GM23338 (cell line): ENCODE results near the gene CMYA5. TPM values are rescaled to one million over a fixed set of nuclear protein-coding genes. Genes with fewer than 3 reads are reported as not detected.

Experiments used
- ATAC-seq: fragments of 200-7000 bp; cut with Tn5 transposase; 3 replicates; pipeline ENCODE4 v1.9.1; 2020
- DNase-seq: peaks from one replicate; pipeline ENCODE4 v3.0.0-alpha.2; 2015; ENCODE audit warnings: low spot score
- H2AFZ ChIP-seq: fragments of 200-600 bp; sonication (generic); 2 replicates; pipeline ENCODE4 v1.8.0; 2016; ENCODE audit warnings: antibody characterized with exemption, mild to moderate bottlenecking, moderate library complexity
- H3F3A ChIP-seq: fragments of 200-600 bp; sonication (generic); replicated peaks from 2 replicates; pipeline ENCODE4 v1.8.0; 2017; ENCODE audit warnings: antibody characterized with exemption, mixed run types, low read depth
- H3K27ac ChIP-seq: fragments of 200-600 bp; sonication (generic); 2 replicates; pipeline ENCODE4 v1.6.1; 2016; ENCODE audit warnings: low read depth
- H3K27me3 ChIP-seq: fragments of 200-600 bp; sonication (generic); 2 replicates; pipeline ENCODE4 v1.8.0; 2016; ENCODE audit warnings: mild to moderate bottlenecking, mixed run types, moderate library complexity; ENCODE audit not compliant: insufficient read depth
- H3K36me3 ChIP-seq: fragments of 200-600 bp; sonication (generic); 2 replicates; pipeline ENCODE4 v1.8.0; 2016; ENCODE audit warnings: mild to moderate bottlenecking; ENCODE audit not compliant: insufficient read depth
- H3K4me1 ChIP-seq: fragments of 200-600 bp; sonication (generic); 2 replicates; pipeline ENCODE4 v1.8.0; 2016; ENCODE audit warnings: mild to moderate bottlenecking, moderate library complexity; ENCODE audit not compliant: insufficient read depth
- H3K4me2 ChIP-seq: fragments of 200-600 bp; sonication (generic); 2 replicates; pipeline ENCODE4 v1.7.1; 2017; ENCODE audit warnings: mixed run types
- H3K4me3 ChIP-seq: fragments of 200-600 bp; sonication (generic); 2 replicates; pipeline ENCODE4 v1.6.1; 2016; ENCODE audit warnings: mixed run types
- H3K79me2 ChIP-seq: fragments of 200-600 bp; sonication (generic); replicated peaks from 2 replicates; pipeline ENCODE4 v1.8.0; 2017; ENCODE audit warnings: mild to moderate bottlenecking; ENCODE audit not compliant: insufficient read depth
- H3K9me2 ChIP-seq: fragments of 200-600 bp; sonication (generic); 2 replicates; pipeline ENCODE4 v1.8.0; 2017; ENCODE audit not compliant: insufficient read depth
- H4K20me1 ChIP-seq: fragments of 200-600 bp; sonication (generic); replicated peaks from 2 replicates; pipeline ENCODE4 v1.8.0; 2017; ENCODE audit warnings: mild to moderate bottlenecking; ENCODE audit not compliant: insufficient read depth
- H3K27ac Mint-ChIP-seq: 2 replicates; pipeline ENCODE4 v1.8.0; 2020; ENCODE audit warnings: inconsistent platforms, mild to moderate bottlenecking, moderate library complexity, mixed read lengths
- H3K27me3 Mint-ChIP-seq: 3 replicates; pipeline ENCODE4 v1.8.0; 2022; ENCODE audit warnings: low read depth, mild to moderate bottlenecking, moderate library complexity, mixed read lengths, inconsistent platforms; ENCODE audit not compliant: insufficient read depth, poor library complexity
- H3K36me3 Mint-ChIP-seq: 3 replicates; pipeline ENCODE4 v1.8.0; 2021; ENCODE audit warnings: low read depth, mild to moderate bottlenecking, inconsistent platforms, moderate library complexity, mixed read lengths
- H3K4me1 Mint-ChIP-seq: 3 replicates; pipeline ENCODE4 v1.8.0; 2020; ENCODE audit warnings: mild to moderate bottlenecking, inconsistent platforms, mixed read lengths
- H3K4me3 Mint-ChIP-seq: 3 replicates; pipeline ENCODE4 v1.8.0; 2021; ENCODE audit warnings: moderate library complexity, mild to moderate bottlenecking, inconsistent platforms, mixed read lengths
- H3K9me3 Mint-ChIP-seq: 3 replicates; pipeline ENCODE4 v1.8.0; 2020; ENCODE audit warnings: moderate library complexity, mild to moderate bottlenecking, inconsistent platforms, mixed read lengths
- CREB1 ChIP-seq: fragments of 250-450 bp; sonication (Bioruptor Pico); IDR thresholded peaks from 2 replicates; pipeline ENCODE4 v1.5.0; 2020; ENCODE audit warnings: low read depth, mild to moderate bottlenecking, moderate library complexity
- EZH2 ChIP-seq: fragments of 200-600 bp; sonication (generic); IDR thresholded peaks from one replicate; pipeline ENCODE4 v1.8.0; 2017; ENCODE audit warnings: antibody characterized with exemption, mild to moderate bottlenecking, low read depth; ENCODE audit not compliant: unreplicated experiment
- EZH2phosphoT487 ChIP-seq: fragments of 200-600 bp; sonication (generic); IDR thresholded peaks from one replicate; pipeline ENCODE4 v1.8.1; 2018; ENCODE audit warnings: antibody characterized with exemption; ENCODE audit not compliant: unreplicated experiment
- JUNB ChIP-seq: IDR thresholded peaks from one replicate; pipeline ENCODE4 v1.6.1; 2016; ENCODE audit warnings: antibody characterized with exemption; ENCODE audit not compliant: unreplicated experiment
- NANOG ChIP-seq: IDR thresholded peaks from 2 replicates; pipeline ENCODE4 v1.6.1; 2016; ENCODE audit warnings: antibody characterized with exemption, borderline replicate concordance
- POLR2AphosphoS5 ChIP-seq: IDR thresholded peaks from 2 replicates; pipeline ENCODE4 v1.6.1; 2016; ENCODE audit warnings: antibody characterized with exemption, low read depth
- STAT1 ChIP-seq: IDR thresholded peaks from one replicate; pipeline ENCODE4 v1.6.1; 2016; ENCODE audit warnings: antibody characterized with exemption; ENCODE audit not compliant: unreplicated experiment
- ZNF114 ChIP-seq: fragments of 250-450 bp; sonication (Bioruptor Pico); IDR thresholded peaks from 2 replicates; pipeline ENCODE4 v1.5.0; 2020; ENCODE audit warnings: mild to moderate bottlenecking, moderate library complexity
- ZNF331 ChIP-seq: fragments of 250-450 bp; sonication (Bioruptor Pico); IDR thresholded peaks from 2 replicates; pipeline ENCODE4 v1.5.0; 2020; ENCODE audit warnings: low read depth, mild to moderate bottlenecking, moderate library complexity
- polyA plus RNA-seq: library from polyadenylated mRNA; unstranded; fragments of >200 nt; fragmentation: Nextera tagmentation; extraction: Ambion mirVana; gene quantifications from 2 replicates; pipeline ENCODE4 v1.2.1, GENCODE V29; 2016
- total RNA-seq: library from RNA; depleted of rRNA; stranded (reverse); fragments of >200 nt; shearing (Covaris generic); gene quantifications from 2 replicates; pipeline ENCODE4 v1.2.3, GENCODE V29; 2014
- TF ChIP-seq, protein P1 (sequence below): IDR thresholded peaks from 2 replicates; pipeline ENCODE4 v1.6.1; 2016; ENCODE audit warnings: antibody characterized with exemption
- TF ChIP-seq, protein P2 (sequence below): IDR thresholded peaks from one replicate; pipeline ENCODE4 v1.6.1; 2018; ENCODE audit warnings: antibody characterized with exemption; ENCODE audit not compliant: unreplicated experiment
- TF ChIP-seq, protein P3 (sequence below), 2 experiments: fragments of 200-600 bp in 1 of 2; sonication (generic) in 1 of 2; conservative IDR thresholded peaks; 2 replicates each; pipeline versions ENCODE4 v1.5.1 to v1.6.1; 2016 to 2017; ENCODE audit warnings: antibody characterized with exemption in 2 of 2, low read depth in 2 of 2, mild to moderate bottlenecking in 2 of 2, moderate library complexity in 1 of 2
- TF ChIP-seq, protein P4 (sequence below): fragments of 250-450 bp; sonication (Bioruptor Pico); IDR thresholded peaks from 2 replicates; pipeline ENCODE4 v1.5.0; 2020; ENCODE audit warnings: mild to moderate bottlenecking, moderate library complexity

The CMYA5 gene
- total and polyA plus RNA-seq, 2 experiments from 2014 or later: 0.45 to 0.49 TPM

DNA sequence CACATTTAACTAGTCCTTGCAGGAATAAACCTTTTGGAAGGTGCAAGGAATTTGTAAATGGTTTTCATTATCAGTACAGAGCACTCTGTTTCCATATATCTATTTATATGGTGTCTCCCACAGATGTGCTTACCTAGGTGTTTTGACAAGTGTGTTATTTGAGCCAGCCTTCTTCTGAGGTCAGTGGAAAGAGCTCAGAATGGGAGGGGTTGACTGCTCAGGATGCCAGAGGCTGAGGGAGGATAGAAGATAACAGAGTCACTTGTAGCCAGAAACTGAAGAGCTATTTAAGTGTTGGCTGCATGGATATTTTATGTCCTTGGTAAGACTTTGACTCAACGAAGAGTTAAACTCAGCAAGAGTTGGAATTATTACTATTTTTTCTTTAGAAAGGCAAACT lies 5.0 kb downstream of the CMYA5 start:
- ATAC-seq: peak; percentile 33
- Histone ChIP-seq H3K4me2 (no peak overlapping the region), H3K27ac (no peak overlapping the region), H3K4me3 (no peak overlapping the region), H3K36me3 (no peaks in the 10 kb centered on the region), H2AFZ (no peak overlapping the region), H3K27me3 (peaks cover 9% of the 10 kb centered on the region; the same call in 1 of the 2 replicates), H3K9me2 (peaks cover 4% of the 10 kb centered on the region; the same call in 1 of the 2 replicates), H3F3A (peaks cover 4% of the 10 kb centered on the region; the same call in 1 of the 2 replicates), H3K79me2 (no peaks in the 10 kb centered on the region), H3K4me1 (peaks cover 11% of the 10 kb centered on the region; the same call in 1 of the 2 replicates), H4K20me1 (no peaks in the 10 kb centered on the region)
- DNase-seq: peak; percentile 33
- Mint-ChIP-seq H3K27me3 (peaks cover 10% of the 10 kb centered on the region), H3K4me1 (peaks cover 20% of the 10 kb centered on the region), H3K4me3 (no peak overlapping the region), H3K27ac (no peak overlapping the region), H3K36me3 (peaks cover 13% of the 10 kb centered on the region), H3K9me3 (peaks cover 8% of the 10 kb centered on the region; the same call in 2 of the 3 replicates)
- TF ChIP-seq EZH2phosphoT487 (no peak), ZNF331 (CRISPR knock-in tag) (no peak), POLR2AphosphoS5 (no peak), ZNF114 (CRISPR knock-in tag) (no peak), STAT1 (no peak), CREB1 (no peak), EZH2 (no peak), JUNB (no peak), NANOG (no peak)
- TF ChIP-seq, protein P1, sequence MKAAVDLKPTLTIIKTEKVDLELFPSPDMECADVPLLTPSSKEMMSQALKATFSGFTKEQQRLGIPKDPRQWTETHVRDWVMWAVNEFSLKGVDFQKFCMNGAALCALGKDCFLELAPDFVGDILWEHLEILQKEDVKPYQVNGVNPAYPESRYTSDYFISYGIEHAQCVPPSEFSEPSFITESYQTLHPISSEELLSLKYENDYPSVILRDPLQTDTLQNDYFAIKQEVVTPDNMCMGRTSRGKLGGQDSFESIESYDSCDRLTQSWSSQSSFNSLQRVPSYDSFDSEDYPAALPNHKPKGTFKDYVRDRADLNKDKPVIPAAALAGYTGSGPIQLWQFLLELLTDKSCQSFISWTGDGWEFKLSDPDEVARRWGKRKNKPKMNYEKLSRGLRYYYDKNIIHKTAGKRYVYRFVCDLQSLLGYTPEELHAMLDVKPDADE: no peak
- TF ChIP-seq, protein P2, sequence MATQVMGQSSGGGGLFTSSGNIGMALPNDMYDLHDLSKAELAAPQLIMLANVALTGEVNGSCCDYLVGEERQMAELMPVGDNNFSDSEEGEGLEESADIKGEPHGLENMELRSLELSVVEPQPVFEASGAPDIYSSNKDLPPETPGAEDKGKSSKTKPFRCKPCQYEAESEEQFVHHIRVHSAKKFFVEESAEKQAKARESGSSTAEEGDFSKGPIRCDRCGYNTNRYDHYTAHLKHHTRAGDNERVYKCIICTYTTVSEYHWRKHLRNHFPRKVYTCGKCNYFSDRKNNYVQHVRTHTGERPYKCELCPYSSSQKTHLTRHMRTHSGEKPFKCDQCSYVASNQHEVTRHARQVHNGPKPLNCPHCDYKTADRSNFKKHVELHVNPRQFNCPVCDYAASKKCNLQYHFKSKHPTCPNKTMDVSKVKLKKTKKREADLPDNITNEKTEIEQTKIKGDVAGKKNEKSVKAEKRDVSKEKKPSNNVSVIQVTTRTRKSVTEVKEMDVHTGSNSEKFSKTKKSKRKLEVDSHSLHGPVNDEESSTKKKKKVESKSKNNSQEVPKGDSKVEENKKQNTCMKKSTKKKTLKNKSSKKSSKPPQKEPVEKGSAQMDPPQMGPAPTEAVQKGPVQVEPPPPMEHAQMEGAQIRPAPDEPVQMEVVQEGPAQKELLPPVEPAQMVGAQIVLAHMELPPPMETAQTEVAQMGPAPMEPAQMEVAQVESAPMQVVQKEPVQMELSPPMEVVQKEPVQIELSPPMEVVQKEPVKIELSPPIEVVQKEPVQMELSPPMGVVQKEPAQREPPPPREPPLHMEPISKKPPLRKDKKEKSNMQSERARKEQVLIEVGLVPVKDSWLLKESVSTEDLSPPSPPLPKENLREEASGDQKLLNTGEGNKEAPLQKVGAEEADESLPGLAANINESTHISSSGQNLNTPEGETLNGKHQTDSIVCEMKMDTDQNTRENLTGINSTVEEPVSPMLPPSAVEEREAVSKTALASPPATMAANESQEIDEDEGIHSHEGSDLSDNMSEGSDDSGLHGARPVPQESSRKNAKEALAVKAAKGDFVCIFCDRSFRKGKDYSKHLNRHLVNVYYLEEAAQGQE: no peak
- TF ChIP-seq, protein P3, sequence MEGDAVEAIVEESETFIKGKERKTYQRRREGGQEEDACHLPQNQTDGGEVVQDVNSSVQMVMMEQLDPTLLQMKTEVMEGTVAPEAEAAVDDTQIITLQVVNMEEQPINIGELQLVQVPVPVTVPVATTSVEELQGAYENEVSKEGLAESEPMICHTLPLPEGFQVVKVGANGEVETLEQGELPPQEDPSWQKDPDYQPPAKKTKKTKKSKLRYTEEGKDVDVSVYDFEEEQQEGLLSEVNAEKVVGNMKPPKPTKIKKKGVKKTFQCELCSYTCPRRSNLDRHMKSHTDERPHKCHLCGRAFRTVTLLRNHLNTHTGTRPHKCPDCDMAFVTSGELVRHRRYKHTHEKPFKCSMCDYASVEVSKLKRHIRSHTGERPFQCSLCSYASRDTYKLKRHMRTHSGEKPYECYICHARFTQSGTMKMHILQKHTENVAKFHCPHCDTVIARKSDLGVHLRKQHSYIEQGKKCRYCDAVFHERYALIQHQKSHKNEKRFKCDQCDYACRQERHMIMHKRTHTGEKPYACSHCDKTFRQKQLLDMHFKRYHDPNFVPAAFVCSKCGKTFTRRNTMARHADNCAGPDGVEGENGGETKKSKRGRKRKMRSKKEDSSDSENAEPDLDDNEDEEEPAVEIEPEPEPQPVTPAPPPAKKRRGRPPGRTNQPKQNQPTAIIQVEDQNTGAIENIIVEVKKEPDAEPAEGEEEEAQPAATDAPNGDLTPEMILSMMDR (conservative IDR thresholded peaks at IDR 0.05; ENCODE audit: low read depth in 2 of 2): no peak
- TF ChIP-seq, protein P4, sequence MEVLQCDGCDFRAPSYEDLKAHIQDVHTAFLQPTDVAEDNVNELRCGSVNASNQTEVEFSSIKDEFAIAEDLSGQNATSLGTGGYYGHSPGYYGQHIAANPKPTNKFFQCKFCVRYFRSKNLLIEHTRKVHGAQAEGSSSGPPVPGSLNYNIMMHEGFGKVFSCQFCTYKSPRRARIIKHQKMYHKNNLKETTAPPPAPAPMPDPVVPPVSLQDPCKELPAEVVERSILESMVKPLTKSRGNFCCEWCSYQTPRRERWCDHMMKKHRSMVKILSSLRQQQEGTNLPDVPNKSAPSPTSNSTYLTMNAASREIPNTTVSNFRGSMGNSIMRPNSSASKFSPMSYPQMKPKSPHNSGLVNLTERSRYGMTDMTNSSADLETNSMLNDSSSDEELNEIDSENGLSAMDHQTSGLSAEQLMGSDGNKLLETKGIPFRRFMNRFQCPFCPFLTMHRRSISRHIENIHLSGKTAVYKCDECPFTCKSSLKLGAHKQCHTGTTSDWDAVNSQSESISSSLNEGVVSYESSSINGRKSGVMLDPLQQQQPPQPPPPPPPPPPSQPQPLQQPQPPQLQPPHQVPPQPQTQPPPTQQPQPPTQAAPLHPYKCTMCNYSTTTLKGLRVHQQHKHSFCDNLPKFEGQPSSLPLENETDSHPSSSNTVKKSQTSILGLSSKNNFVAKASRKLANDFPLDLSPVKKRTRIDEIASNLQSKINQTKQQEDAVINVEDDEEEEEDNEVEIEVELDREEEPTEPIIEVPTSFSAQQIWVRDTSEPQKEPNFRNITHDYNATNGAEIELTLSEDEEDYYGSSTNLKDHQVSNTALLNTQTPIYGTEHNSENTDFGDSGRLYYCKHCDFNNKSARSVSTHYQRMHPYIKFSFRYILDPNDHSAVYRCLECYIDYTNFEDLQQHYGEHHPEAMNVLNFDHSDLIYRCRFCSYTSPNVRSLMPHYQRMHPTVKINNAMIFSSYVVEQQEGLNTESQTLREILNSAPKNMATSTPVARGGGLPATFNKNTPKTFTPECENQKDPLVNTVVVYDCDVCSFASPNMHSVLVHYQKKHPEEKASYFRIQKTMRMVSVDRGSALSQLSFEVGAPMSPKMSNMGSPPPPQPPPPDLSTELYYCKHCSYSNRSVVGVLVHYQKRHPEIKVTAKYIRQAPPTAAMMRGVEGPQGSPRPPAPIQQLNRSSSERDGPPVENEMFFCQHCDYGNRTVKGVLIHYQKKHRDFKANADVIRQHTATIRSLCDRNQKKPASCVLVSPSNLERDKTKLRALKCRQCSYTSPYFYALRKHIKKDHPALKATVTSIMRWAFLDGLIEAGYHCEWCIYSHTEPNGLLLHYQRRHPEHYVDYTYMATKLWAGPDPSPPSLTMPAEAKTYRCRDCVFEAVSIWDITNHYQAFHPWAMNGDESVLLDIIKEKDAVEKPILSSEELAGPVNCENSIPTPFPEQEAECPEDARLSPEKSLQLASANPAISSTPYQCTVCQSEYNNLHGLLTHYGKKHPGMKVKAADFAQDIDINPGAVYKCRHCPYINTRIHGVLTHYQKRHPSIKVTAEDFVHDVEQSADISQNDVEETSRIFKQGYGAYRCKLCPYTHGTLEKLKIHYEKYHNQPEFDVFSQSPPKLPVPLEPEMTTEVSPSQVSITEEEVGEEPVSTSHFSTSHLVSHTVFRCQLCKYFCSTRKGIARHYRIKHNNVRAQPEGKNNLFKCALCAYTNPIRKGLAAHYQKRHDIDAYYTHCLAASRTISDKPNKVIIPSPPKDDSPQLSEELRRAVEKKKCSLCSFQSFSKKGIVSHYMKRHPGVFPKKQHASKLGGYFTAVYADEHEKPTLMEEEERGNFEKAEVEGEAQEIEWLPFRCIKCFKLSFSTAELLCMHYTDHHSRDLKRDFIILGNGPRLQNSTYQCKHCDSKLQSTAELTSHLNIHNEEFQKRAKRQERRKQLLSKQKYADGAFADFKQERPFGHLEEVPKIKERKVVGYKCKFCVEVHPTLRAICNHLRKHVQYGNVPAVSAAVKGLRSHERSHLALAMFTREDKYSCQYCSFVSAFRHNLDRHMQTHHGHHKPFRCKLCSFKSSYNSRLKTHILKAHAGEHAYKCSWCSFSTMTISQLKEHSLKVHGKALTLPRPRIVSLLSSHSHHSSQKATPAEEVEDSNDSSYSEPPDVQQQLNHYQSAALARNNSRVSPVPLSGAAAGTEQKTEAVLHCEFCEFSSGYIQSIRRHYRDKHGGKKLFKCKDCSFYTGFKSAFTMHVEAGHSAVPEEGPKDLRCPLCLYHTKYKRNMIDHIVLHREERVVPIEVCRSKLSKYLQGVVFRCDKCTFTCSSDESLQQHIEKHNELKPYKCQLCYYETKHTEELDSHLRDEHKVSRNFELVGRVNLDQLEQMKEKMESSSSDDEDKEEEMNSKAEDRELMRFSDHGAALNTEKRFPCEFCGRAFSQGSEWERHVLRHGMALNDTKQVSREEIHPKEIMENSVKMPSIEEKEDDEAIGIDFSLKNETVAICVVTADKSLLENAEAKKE: no peak
